Osteoblast (primary cell): ENCODE measurements around the gene EFNB2. TPM values are rescaled to one million over a fixed set of nuclear protein-coding genes. Genes with fewer than 3 reads are reported as not detected.
A peak's percentile ranks its signal among the peaks of the same experiment; 100 is the strongest.

Experiments
- DNase-seq: peaks from one replicate; pipeline ENCODE4 v3.0.0; 2011; ENCODE audit warnings: low spot score, mixed read lengths; ENCODE audit not compliant: insufficient read length; ENCODE audit errors: missing footprints
- H2AFZ ChIP-seq: 2 replicates; pipeline ENCODE4 v1.6.0; 2011; ENCODE audit warnings: mild to moderate bottlenecking, low read length
- H3K27ac ChIP-seq: 2 replicates; pipeline ENCODE4 v1.5.1; 2011; ENCODE audit warnings: mild to moderate bottlenecking, low read depth, low read length, moderate library complexity
- H3K27me3 ChIP-seq: 2 replicates; pipeline ENCODE4 v1.6.0; 2012; ENCODE audit warnings: mild to moderate bottlenecking, control low read depth, inconsistent platforms, low read length, moderate library complexity; ENCODE audit not compliant: insufficient read depth
- H3K36me3 ChIP-seq: 2 replicates; pipeline ENCODE4 v1.5.1; 2011; ENCODE audit warnings: mild to moderate bottlenecking, low read length, control low read depth, moderate library complexity; ENCODE audit not compliant: insufficient read depth
- H3K4me1 ChIP-seq: 2 replicates; pipeline ENCODE4 v1.5.1; 2011; ENCODE audit warnings: mild to moderate bottlenecking, low read length, control low read depth, moderate library complexity; ENCODE audit not compliant: insufficient read depth
- H3K4me2 ChIP-seq: 2 replicates; pipeline ENCODE4 v1.6.0; 2011; ENCODE audit warnings: mild to moderate bottlenecking, low read length; ENCODE audit not compliant: insufficient read depth
- H3K4me3 ChIP-seq: fragments of 200-600 bp; sonication (generic); 3 replicates; pipeline ENCODE4 v1.5.1; 2012; ENCODE audit warnings: mild to moderate bottlenecking, low read length, inconsistent platforms; ENCODE audit not compliant: insufficient read depth
- H3K79me2 ChIP-seq: 2 replicates; pipeline ENCODE4 v1.6.0; 2012; ENCODE audit warnings: mild to moderate bottlenecking, low read length, control low read depth, inconsistent platforms; ENCODE audit not compliant: insufficient read depth
- H3K9me3 ChIP-seq: 2 replicates; pipeline ENCODE4 v1.5.1; 2011; ENCODE audit warnings: low read depth, low read length, control low read depth
- H4K20me1 ChIP-seq: 2 replicates; pipeline ENCODE4 v1.6.0; 2012; ENCODE audit warnings: mild to moderate bottlenecking, low read length, control low read depth; ENCODE audit not compliant: insufficient read depth
- total RNA-seq: library from RNA; depleted of rRNA; stranded (reverse); fragments of >200 nt; gene quantifications from 2 replicates; pipeline ENCODE4 v1.2.3, GENCODE V29; 2012
- TF ChIP-seq, protein P1 (sequence below): IDR thresholded peaks from 2 replicates; pipeline ENCODE4 v1.5.1; 2011; ENCODE audit warnings: mild to moderate bottlenecking, low read depth, low read length, moderate library complexity; ENCODE audit errors: extremely low read depth

EFNB2 gene
- total RNA-seq, 1 donor = 17.0 TPM

DNA sequence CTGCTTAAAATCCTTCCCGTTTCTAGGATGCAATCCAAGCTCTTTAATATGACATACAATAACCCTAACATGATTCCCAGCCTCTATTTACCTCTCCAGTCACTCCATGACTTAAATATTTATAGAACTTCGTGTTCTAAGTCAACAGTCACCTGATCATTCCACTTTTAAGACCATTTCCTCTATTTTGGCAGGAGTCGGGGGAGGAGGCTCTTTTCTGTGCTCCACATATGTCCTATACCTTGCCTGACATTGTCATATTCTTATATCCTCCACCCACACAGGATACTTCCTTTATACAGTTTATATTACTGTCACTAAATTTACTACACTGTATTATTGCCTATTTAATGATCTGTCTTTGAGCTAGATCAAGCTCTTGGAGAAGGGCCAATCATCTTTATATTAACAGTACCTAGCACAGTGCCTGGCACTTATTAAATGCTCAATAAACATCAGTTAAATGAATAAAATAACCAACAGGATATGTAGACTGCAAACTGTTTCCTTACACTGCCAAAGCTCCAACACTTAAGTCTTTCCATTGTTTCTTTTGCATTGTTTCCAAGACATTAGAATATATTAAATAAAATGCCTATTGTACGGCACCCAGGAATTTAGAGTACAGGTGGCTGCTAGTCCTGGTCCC, 29.8 kb upstream of the EFNB2 start:
- H3K27ac ChIP-seq = peak overlapping the region; percentile 19
- peak overlapping the region; percentile 85 for H3K4me2 ChIP-seq
- peaks cover 62% of the 10 kb centered on the region for H4K20me1 ChIP-seq
- H3K9me3 ChIP-seq = no peaks in the 10 kb centered on the region
- H2AFZ ChIP-seq = no peak overlapping the region
- H3K27me3 ChIP-seq = no peaks in the 10 kb centered on the region
- H3K79me2 ChIP-seq = peaks cover 75% of the 10 kb centered on the region
- peaks cover 48% of the 10 kb centered on the region for H3K4me1 ChIP-seq
- H3K36me3 ChIP-seq = no peaks in the 10 kb centered on the region
- peak overlapping the region; percentile 95 for H3K4me3 ChIP-seq
- TF ChIP-seq, protein P1, sequence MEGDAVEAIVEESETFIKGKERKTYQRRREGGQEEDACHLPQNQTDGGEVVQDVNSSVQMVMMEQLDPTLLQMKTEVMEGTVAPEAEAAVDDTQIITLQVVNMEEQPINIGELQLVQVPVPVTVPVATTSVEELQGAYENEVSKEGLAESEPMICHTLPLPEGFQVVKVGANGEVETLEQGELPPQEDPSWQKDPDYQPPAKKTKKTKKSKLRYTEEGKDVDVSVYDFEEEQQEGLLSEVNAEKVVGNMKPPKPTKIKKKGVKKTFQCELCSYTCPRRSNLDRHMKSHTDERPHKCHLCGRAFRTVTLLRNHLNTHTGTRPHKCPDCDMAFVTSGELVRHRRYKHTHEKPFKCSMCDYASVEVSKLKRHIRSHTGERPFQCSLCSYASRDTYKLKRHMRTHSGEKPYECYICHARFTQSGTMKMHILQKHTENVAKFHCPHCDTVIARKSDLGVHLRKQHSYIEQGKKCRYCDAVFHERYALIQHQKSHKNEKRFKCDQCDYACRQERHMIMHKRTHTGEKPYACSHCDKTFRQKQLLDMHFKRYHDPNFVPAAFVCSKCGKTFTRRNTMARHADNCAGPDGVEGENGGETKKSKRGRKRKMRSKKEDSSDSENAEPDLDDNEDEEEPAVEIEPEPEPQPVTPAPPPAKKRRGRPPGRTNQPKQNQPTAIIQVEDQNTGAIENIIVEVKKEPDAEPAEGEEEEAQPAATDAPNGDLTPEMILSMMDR = no peak
- no peak for DNase-seq

DNA sequence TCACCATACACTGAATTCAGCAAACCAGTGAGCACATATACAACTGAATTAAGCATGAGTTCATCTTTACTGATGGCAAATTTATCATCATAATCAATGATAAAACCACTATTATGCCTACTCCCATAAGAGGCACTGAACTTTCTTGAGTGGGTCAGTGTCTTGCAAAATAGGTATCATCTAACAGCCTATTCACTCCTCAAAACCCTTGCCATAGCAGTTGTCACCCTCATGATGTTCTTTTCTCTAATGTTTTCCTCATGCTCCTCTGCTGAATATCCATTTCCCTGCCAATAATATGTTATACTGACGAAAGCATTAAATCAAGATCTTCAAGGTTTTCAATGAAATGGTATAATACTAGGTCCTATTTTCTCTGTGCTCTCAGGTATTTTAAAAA, 26.8 kb upstream of the EFNB2 start:
- no peak for DNase-seq
- Histone ChIP-seq H2AFZ (no peak overlapping the region), H3K27me3 (no peaks in the 10 kb centered on the region), H3K36me3 (peaks cover 18% of the 10 kb centered on the region), H3K27ac (peak overlapping the region; percentile 60), H3K79me2 (peaks cover 96% of the 10 kb centered on the region), H3K4me1 (peaks cover 36% of the 10 kb centered on the region), H3K4me2 (peak overlapping the region; percentile 23), H3K4me3 (no peak overlapping the region), H4K20me1 (peaks cover 65% of the 10 kb centered on the region), H3K9me3 (no peaks in the 10 kb centered on the region)
- TF ChIP-seq, protein P1 = no peak

DNA sequence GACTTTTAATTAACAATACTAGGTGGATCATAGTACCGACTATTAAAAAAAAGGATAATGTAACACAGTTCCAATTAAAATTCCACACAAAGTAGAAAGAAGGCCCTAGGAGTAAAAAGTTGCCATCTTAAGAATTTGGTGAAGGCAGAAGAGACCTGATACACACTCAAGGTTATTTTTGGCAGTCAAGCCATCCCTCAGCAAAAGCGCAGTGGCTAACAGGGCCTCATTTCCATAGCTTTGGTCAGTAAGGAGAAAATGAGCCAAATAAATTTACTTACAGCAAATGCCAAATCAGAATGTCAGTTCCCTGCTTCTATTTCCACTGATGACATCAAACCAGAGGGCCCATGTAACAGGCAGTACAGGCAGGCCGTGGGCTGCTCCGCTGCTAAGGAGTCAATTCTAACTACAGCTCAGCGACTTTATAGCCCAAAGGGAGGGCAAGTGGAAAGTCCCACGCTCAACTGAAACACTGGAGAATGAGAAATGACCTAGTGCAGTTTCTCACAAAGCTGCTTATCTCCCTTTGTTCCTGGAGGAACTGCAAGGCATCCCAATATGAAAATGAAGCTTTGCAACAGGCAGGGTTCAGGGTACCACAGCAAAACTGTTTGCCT, 26.2 kb upstream of the EFNB2 start:
- Histone ChIP-seq H3K27ac (peak overlapping the region; percentile 60), H4K20me1 (peaks cover 60% of the 10 kb centered on the region)

DNA sequence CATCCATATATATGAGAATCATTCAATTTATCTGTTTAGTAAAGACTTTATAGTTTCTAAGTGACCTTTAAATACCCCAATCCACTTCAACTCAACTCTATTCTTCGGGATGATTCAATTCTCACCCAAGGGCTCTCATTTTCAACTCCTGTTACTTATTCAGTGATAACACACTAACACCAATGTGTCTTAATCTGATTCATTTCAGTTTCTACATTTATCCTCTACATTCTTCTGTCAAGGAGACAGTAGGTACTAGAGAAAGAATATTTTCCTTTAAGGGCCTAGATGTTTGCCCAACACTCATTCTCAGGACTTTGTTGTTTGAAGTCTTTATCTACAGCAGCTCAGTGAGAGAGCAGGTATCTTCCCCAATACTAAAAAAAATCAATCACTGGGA, 25.4 kb upstream of the EFNB2 start:
- Histone ChIP-seq H2AFZ (no peak overlapping the region), H3K4me3 (no peak overlapping the region), H3K79me2 (peaks cover 87% of the 10 kb centered on the region), H3K4me2 (no peak overlapping the region), H3K4me1 (peaks cover 33% of the 10 kb centered on the region), H4K20me1 (peaks cover 54% of the 10 kb centered on the region), H3K9me3 (no peaks in the 10 kb centered on the region), H3K36me3 (peaks cover 32% of the 10 kb centered on the region), H3K27ac (peak overlapping the region; percentile 60), H3K27me3 (no peaks in the 10 kb centered on the region)
- TF ChIP-seq, protein P1 = no peak
- DNase-seq = no peak

More for the DNA sequence above, 26.2 kb upstream of the EFNB2 start:
- peaks cover 90% of the 10 kb centered on the region for H3K79me2 ChIP-seq
- peaks cover 24% of the 10 kb centered on the region for H3K36me3 ChIP-seq
- H2AFZ ChIP-seq = no peak overlapping the region
- no peak overlapping the region for H3K4me3 ChIP-seq
- TF ChIP-seq, protein P1 = no peak
- peaks cover 36% of the 10 kb centered on the region for H3K4me1 ChIP-seq
- H3K4me2 ChIP-seq = peak overlapping the region; percentile 23
- H3K9me3 ChIP-seq = no peaks in the 10 kb centered on the region
- peak; percentile 72 for DNase-seq
- no peaks in the 10 kb centered on the region for H3K27me3 ChIP-seq
